ENCODE results near the gene AHDC1. TPM values are rescaled to one million over a fixed set of nuclear protein-coding genes. Genes with fewer than 3 reads are reported as not detected.

The AHDC1 gene
- total and polyA plus RNA-seq, 2 donors (not counting 3 experiments of a cell fraction or from before 2014, with no cell fraction given) = 7.0 to 32.1 TPM

- no peak overlapping the region for H3K9ac ChIP-seq (replicated peaks; ENCODE audit: extremely low read depth, insufficient read depth, low read length)
- intact Hi-C loops (cut with micrococcal nuclease) (loop anchor here (5.0 kb wide), 1 partner anchor 111 kb away; no protein-coding TSS in a partner anchor), dilution Hi-C loops (cut with MboI; ENCODE audit: extremely low pct_ligation_motif_present, low sequenced_read_pairs) (no loop called here)
- BruUV-seq (replicated peaks) = no TSS peak
- H3K36me3 ChIP-seq (ENCODE audit: control insufficient read depth in 2 of 2, extremely low read depth in 1 of 2, insufficient read depth in 2 of 2, low read length in 2 of 2) = peaks cover 0 to 5% of the 10 kb centered on the region in 2 experiments
- peaks cover 9% of the 10 kb centered on the region for H3K4me1 ChIP-seq (ENCODE audit: control insufficient read depth, extremely low read depth, insufficient read depth, low read length)
- H2AFZ ChIP-seq (ENCODE audit: low read depth, low read length) = no peak overlapping the region
- H3K4me3 ChIP-seq (replicated peaks in 1 of 3; ENCODE audit: insufficient read depth in 1 of 3, low read depth in 1 of 3, low read length in 3 of 3) = no peak overlapping the region
- POLR2A ChIA-PET = no interaction called here
- H3K27me3 ChIP-seq (ENCODE audit: control insufficient read depth in 2 of 2, insufficient read depth in 2 of 2, low read length in 2 of 2) = peaks cover 3 to 5% of the 10 kb centered on the region in 2 experiments
- H4K20me1 ChIP-seq (replicated peaks; ENCODE audit: control insufficient read depth, extremely low read depth, insufficient read depth, low read length) = no peaks in the 10 kb centered on the region
- no peaks in the 10 kb centered on the region for H3K79me2 ChIP-seq (ENCODE audit: control insufficient read depth, insufficient read depth, low read length)
- no peak for TF ChIP-seq GATA2 (IDR thresholded peaks at IDR 0.05; ENCODE audit: insufficient read depth, insufficient read length, low read depth, low read length)
- no peak for TF ChIP-seq CTCF (IDR thresholded peaks at IDR 0.05; ENCODE audit: extremely low read depth in 1 of 2, insufficient read depth in 1 of 2, low read depth in 1 of 2, low read length in 2 of 2)
- peak; percentile 22 for DNase-seq (ENCODE audit: low read depth, low spot score)
- H3K9me1 ChIP-seq (replicated peaks; ENCODE audit: control insufficient read depth, extremely low read depth, insufficient read depth, low read length) = no peaks in the 10 kb centered on the region
- H3K9me3 ChIP-seq (replicated peaks; ENCODE audit: control insufficient read depth, insufficient read depth, low read length) = no peaks in the 10 kb centered on the region
- H3K27ac ChIP-seq (ENCODE audit: insufficient read depth, low read depth, low read length) = no peak overlapping the region
- H3K4me2 ChIP-seq (ENCODE audit: insufficient read depth, low read length) = peak overlapping the region; percentile 6
- FAIRE-seq = no peak
- CTCF ChIA-PET = interaction anchor here (1.0 to 1.9 kb wide), 3 partner anchors 12 to 112 kb away, joined by 3 to 6 read pairs (median 4); no protein-coding TSS in a partner anchor
Measured at GRCh38 chr1:27527890-27528817, 75.8 kb downstream of the AHDC1 start.
